Measurements from ENCODE around the gene KRTAP5-5. TPM values are rescaled to one million over a fixed set of nuclear protein-coding genes. Genes with fewer than 3 reads are reported as not detected.

The KRTAP5-5 gene
- total RNA-seq (not detected in 2 replicates), polyA plus RNA-seq (not detected in 2 replicates), polyA minus RNA-seq (not detected in 2 replicates)
- not detected for total RNA-seq (2013)

GRCh38 chr11:1629326-1630185 is at the start of gene KRTAP5-5:
Gene KRTAP5-5, plus strand, starts transcription at chr11:1629775. Its CDS starts 66 bp downstream, at chr11:1629841.
- H3K4me3 ChIP-seq (ENCODE audit: control extremely low read depth in 1 of 5, extremely low read depth in 1 of 5, insufficient read depth in 1 of 5, low read depth in 2 of 5, low read length in 4 of 5): no peak within 1 kb of the TSS
- Mint-ChIP-seq H3K4me1 (peaks cover 3% of the 10 kb centered on the region), H3K27me3 (peaks cover 52% of the 10 kb centered on the region), H3K27ac (no peak within 1 kb of the TSS), H3K4me3 (no peak within 1 kb of the TSS), H3K9me3 (ENCODE audit: insufficient read depth) (no peaks in the 10 kb centered on the region)
- no peaks in the 10 kb centered on the region for H3K9me3 ChIP-seq (ENCODE audit: control extremely low read depth in 1 of 3, control insufficient read depth in 2 of 3, insufficient read depth in 1 of 3, low read length in 2 of 3)
- ChIA-PET CTCF (interaction anchor here (0.9 to 6.3 kb wide), 2 partner anchors 55 to 83 kb away, joined by 4 to 25 read pairs; no protein-coding TSS in a partner anchor), POLR2A (no interaction called here)
- no peaks in the 10 kb centered on the region for H3K36me3 ChIP-seq (replicated peaks in 1 of 2; ENCODE audit: control extremely low read depth in 1 of 2, control insufficient read depth in 1 of 2, extremely low read depth in 1 of 2, insufficient read depth in 2 of 2, low read length in 1 of 2)
- no peak for DNase-seq
- 65% methylated on average over 16 of the region's 26 CpGs for WGBS (ENCODE audit: insufficient coverage)
- H3K4me1 ChIP-seq (ENCODE audit: control insufficient read depth in 2 of 2, insufficient read depth in 2 of 2, low read length in 2 of 2): peaks cover 7 to 8% of the 10 kb centered on the region in 2 donors
- TF ChIP-seq EZH2 (IDR thresholded peaks at IDR 0.05; ENCODE audit: borderline replicate concordance, insufficient read depth, low read depth, low read length, poor library complexity, severe bottlenecking) (no peak), CTCF (IDR thresholded peaks at IDR 0.05) (no peak)
- H3K27ac ChIP-seq (ENCODE audit: low read length in 2 of 2): no peak within 1 kb of the TSS
- intact Hi-C loops (cut with micrococcal nuclease): loop anchor here (2.0 kb wide), 2 partner anchors 35 to 427 kb away; no protein-coding TSS in a partner anchor
- peak within 1 kb of the TSS; percentile 43 for H3K4me2 ChIP-seq (replicated peaks; ENCODE audit: low read depth, low read length, poor library complexity, severe bottlenecking)
- ATAC-seq (ENCODE audit: low read depth): no peak
- no peak within 1 kb of the TSS for H2AFZ ChIP-seq (ENCODE audit: insufficient read depth, low read depth, low read length, poor library complexity, severe bottlenecking)
- no peaks in the 10 kb centered on the region for H4K20me1 ChIP-seq (ENCODE audit: control insufficient read depth, insufficient read depth, low read length, poor library complexity, severe bottlenecking)
- H3K9ac ChIP-seq (ENCODE audit: low read length): no peak within 1 kb of the TSS
- no peaks in the 10 kb centered on the region for H3K79me2 ChIP-seq (ENCODE audit: control insufficient read depth, insufficient read depth, low read length)
- H3K27me3 ChIP-seq (replicated peaks in 1 of 4; ENCODE audit: control extremely low read depth in 1 of 4, control insufficient read depth in 3 of 4, insufficient read depth in 4 of 4, low read length in 3 of 4): peaks cover 0 to 24% (median 6%) of the 10 kb centered on the region in 4 experiments

- no peak overlapping the region for H3K9ac ChIP-seq (ENCODE audit: low read length)
- POLR2A ChIA-PET: no interaction called here
- no peak overlapping the region for H3K4me3 Mint-ChIP-seq
- H3K4me2 ChIP-seq (replicated peaks; ENCODE audit: low read depth, low read length, poor library complexity, severe bottlenecking): no peak overlapping the region
- no peak for ATAC-seq (ENCODE audit: low read depth)
- no peaks in the 10 kb centered on the region for H3K79me2 ChIP-seq (ENCODE audit: control insufficient read depth, insufficient read depth, low read length)
- TF ChIP-seq EZH2 (IDR thresholded peaks at IDR 0.05; ENCODE audit: borderline replicate concordance, insufficient read depth, low read depth, low read length, poor library complexity, severe bottlenecking) (no peak), CTCF (IDR thresholded peaks at IDR 0.05) (no peak)
- H3K36me3 ChIP-seq (replicated peaks in 1 of 2; ENCODE audit: control extremely low read depth in 1 of 2, control insufficient read depth in 1 of 2, extremely low read depth in 1 of 2, insufficient read depth in 2 of 2, low read length in 1 of 2): no peaks in the 10 kb centered on the region
- H3K27me3 ChIP-seq (replicated peaks in 1 of 4; ENCODE audit: control extremely low read depth in 1 of 4, control insufficient read depth in 3 of 4, insufficient read depth in 4 of 4, low read length in 3 of 4): peaks cover 0 to 28% (median 0%) of the 10 kb centered on the region in 4 experiments
- peaks cover 0 to 10% of the 10 kb centered on the region in 2 donors for H3K4me1 ChIP-seq (ENCODE audit: control insufficient read depth in 2 of 2, insufficient read depth in 2 of 2, low read length in 2 of 2)
- peaks cover 1 to 21% (median 10%) of the 10 kb centered on the region in 3 donors for H3K9me3 ChIP-seq (ENCODE audit: control extremely low read depth in 1 of 3, control insufficient read depth in 2 of 3, insufficient read depth in 1 of 3, low read length in 2 of 3)
- no peak overlapping the region for H3K27ac Mint-ChIP-seq
- H3K4me1 Mint-ChIP-seq: peaks cover 10% of the 10 kb centered on the region
- no peak overlapping the region for H2AFZ ChIP-seq (ENCODE audit: insufficient read depth, low read depth, low read length, poor library complexity, severe bottlenecking)
- no peak overlapping the region for H3K4me3 ChIP-seq (ENCODE audit: control extremely low read depth in 1 of 5, extremely low read depth in 1 of 5, insufficient read depth in 1 of 5, low read depth in 2 of 5, low read length in 4 of 5)
- H3K27me3 Mint-ChIP-seq: peaks cover 14% of the 10 kb centered on the region
- intact Hi-C loops (cut with micrococcal nuclease): no loop called here
- CTCF ChIA-PET: no interaction called here
- no peak overlapping the region for H3K27ac ChIP-seq (ENCODE audit: low read length in 2 of 2)
- 86% methylated on average over 4 of the region's 9 CpGs for WGBS (ENCODE audit: insufficient coverage)
- H3K9me3 Mint-ChIP-seq (ENCODE audit: insufficient read depth): peaks cover 5% of the 10 kb centered on the region
- DNase-seq: no peak
- H4K20me1 ChIP-seq (ENCODE audit: control insufficient read depth, insufficient read depth, low read length, poor library complexity, severe bottlenecking): no peaks in the 10 kb centered on the region
Measured at GRCh38 chr11:1581976-1582375, 47.6 kb upstream of the KRTAP5-5 start.

All from B cell (primary cell).